ENCODE measurements around the gene A3GALT2. TPM values are rescaled to one million over a fixed set of nuclear protein-coding genes. Genes with fewer than 3 reads are reported as not detected.

The A3GALT2 gene
- total and polyA plus RNA-seq, 2 donors (not counting 1 experiment from before 2014, with no cell fraction given), result not detected

GRCh38 chr1:33261344-33261743 lies 59.6 kb downstream of the A3GALT2 start:
- H4K20me1 ChIP-seq (ENCODE audit: control insufficient read depth, insufficient read depth, low read length, poor library complexity, severe bottlenecking), result peaks cover 82% of the 10 kb centered on the region
- peaks cover 35% of the 10 kb centered on the region for H3K4me1 Mint-ChIP-seq
- no peak for TF ChIP-seq CTCF (IDR thresholded peaks at IDR 0.05)
- TF ChIP-seq EZH2 (IDR thresholded peaks at IDR 0.05; ENCODE audit: borderline replicate concordance, insufficient read depth, low read depth, low read length, poor library complexity, severe bottlenecking), result no peak

GRCh38 chr1:33260439-33260838 lies 60.5 kb downstream of the A3GALT2 start:
- WGBS (ENCODE audit: insufficient coverage), result no CpG with 5 or more reads among the region's 5 CpGs
- Mint-ChIP-seq H3K9me3 (ENCODE audit: insufficient read depth) (no peaks in the 10 kb centered on the region), H3K27ac (no peak overlapping the region), H3K4me3 (no peak overlapping the region), H3K4me1 (peaks cover 35% of the 10 kb centered on the region), H3K27me3 (no peaks in the 10 kb centered on the region)
- H3K4me3 ChIP-seq (ENCODE audit: control extremely low read depth in 1 of 5, extremely low read depth in 1 of 5, insufficient read depth in 1 of 5, low read depth in 2 of 5, low read length in 4 of 5), result no peak overlapping the region
- POLR2A ChIA-PET, result no interaction called here
- H4K20me1 ChIP-seq (ENCODE audit: control insufficient read depth, insufficient read depth, low read length, poor library complexity, severe bottlenecking), result peaks cover 73% of the 10 kb centered on the region
- H3K4me2 ChIP-seq (replicated peaks; ENCODE audit: low read depth, low read length, poor library complexity, severe bottlenecking), result no peak overlapping the region
- no peak for ATAC-seq (ENCODE audit: low read depth)
- no peaks in the 10 kb centered on the region for H3K27me3 ChIP-seq (replicated peaks in 1 of 4; ENCODE audit: control extremely low read depth in 1 of 4, control insufficient read depth in 3 of 4, insufficient read depth in 4 of 4, low read length in 3 of 4)
- CTCF ChIA-PET, result interaction anchor here (0.6 kb wide), 1 partner anchor 732 kb away, joined by 3 read pairs; no protein-coding TSS in a partner anchor
- DNase-seq, result no peak
- H3K4me1 ChIP-seq (ENCODE audit: control insufficient read depth in 2 of 2, insufficient read depth in 2 of 2, low read length in 2 of 2), result peaks cover 20 to 21% of the 10 kb centered on the region in 2 donors
- no peak overlapping the region for H3K27ac ChIP-seq (ENCODE audit: low read length in 2 of 2)
- TF ChIP-seq EZH2 (IDR thresholded peaks at IDR 0.05; ENCODE audit: borderline replicate concordance, insufficient read depth, low read depth, low read length, poor library complexity, severe bottlenecking) (no peak), CTCF (IDR thresholded peaks at IDR 0.05) (no peak)
- peaks cover 0 to 9% of the 10 kb centered on the region in 2 experiments for H3K36me3 ChIP-seq (replicated peaks in 1 of 2; ENCODE audit: control extremely low read depth in 1 of 2, control insufficient read depth in 1 of 2, extremely low read depth in 1 of 2, insufficient read depth in 2 of 2, low read length in 1 of 2)
- intact Hi-C loops (cut with micrococcal nuclease), result no loop called here
- H3K79me2 ChIP-seq (ENCODE audit: control insufficient read depth, insufficient read depth, low read length), result peaks cover 83% of the 10 kb centered on the region
- no peak overlapping the region for H2AFZ ChIP-seq (ENCODE audit: insufficient read depth, low read depth, low read length, poor library complexity, severe bottlenecking)
- H3K9me3 ChIP-seq (ENCODE audit: control extremely low read depth in 1 of 3, control insufficient read depth in 2 of 3, insufficient read depth in 1 of 3, low read length in 2 of 3), result no peaks in the 10 kb centered on the region
- H3K9ac ChIP-seq (ENCODE audit: low read length), result no peak overlapping the region

More at GRCh38 chr1:33261344-33261743, 59.6 kb downstream of the A3GALT2 start:
- peaks cover 0 to 9% of the 10 kb centered on the region in 2 experiments for H3K36me3 ChIP-seq (replicated peaks in 1 of 2; ENCODE audit: control extremely low read depth in 1 of 2, control insufficient read depth in 1 of 2, extremely low read depth in 1 of 2, insufficient read depth in 2 of 2, low read length in 1 of 2)
- H3K9ac ChIP-seq (ENCODE audit: low read length), result no peak overlapping the region
- no peak overlapping the region for H3K27ac Mint-ChIP-seq
- no peaks in the 10 kb centered on the region for H3K27me3 ChIP-seq (replicated peaks in 1 of 4; ENCODE audit: control extremely low read depth in 1 of 4, control insufficient read depth in 3 of 4, insufficient read depth in 4 of 4, low read length in 3 of 4)
- peaks cover 18 to 20% of the 10 kb centered on the region in 2 donors for H3K4me1 ChIP-seq (ENCODE audit: control insufficient read depth in 2 of 2, insufficient read depth in 2 of 2, low read length in 2 of 2)
- ChIA-PET POLR2A (no interaction called here), CTCF (no interaction called here)
- ATAC-seq (ENCODE audit: low read depth) (no peak), DNase-seq (no peak)
- no peak overlapping the region for H3K27ac ChIP-seq (ENCODE audit: low read length in 2 of 2)
- no peak overlapping the region for H3K4me3 Mint-ChIP-seq
- H3K9me3 Mint-ChIP-seq (ENCODE audit: insufficient read depth), result no peaks in the 10 kb centered on the region
- intact Hi-C loops (cut with micrococcal nuclease), result no loop called here
- 94% methylated on average over 3 of the region's 7 CpGs for WGBS (ENCODE audit: insufficient coverage)
- no peak overlapping the region for H2AFZ ChIP-seq (ENCODE audit: insufficient read depth, low read depth, low read length, poor library complexity, severe bottlenecking)
- no peaks in the 10 kb centered on the region for H3K9me3 ChIP-seq (ENCODE audit: control extremely low read depth in 1 of 3, control insufficient read depth in 2 of 3, insufficient read depth in 1 of 3, low read length in 2 of 3)
- peaks cover 92% of the 10 kb centered on the region for H3K79me2 ChIP-seq (ENCODE audit: control insufficient read depth, insufficient read depth, low read length)
- no peak overlapping the region for H3K4me2 ChIP-seq (replicated peaks; ENCODE audit: low read depth, low read length, poor library complexity, severe bottlenecking)
- no peaks in the 10 kb centered on the region for H3K27me3 Mint-ChIP-seq
- no peak overlapping the region for H3K4me3 ChIP-seq (ENCODE audit: control extremely low read depth in 1 of 5, extremely low read depth in 1 of 5, insufficient read depth in 1 of 5, low read depth in 2 of 5, low read length in 4 of 5)
